HUES6 (cell line): Measurements from ENCODE around the gene SPG21.
"Not testable (repeated sequence)": the region's sequence is repeated elsewhere in the genome, so short reads cannot be mapped to it uniquely, and the experiment has no call there.

ENCODE experiments used
- H3K27ac ChIP-seq: 2 replicates; pipeline ENCODE4 v1.7.0; 2013; ENCODE audit warnings: low read depth, mild to moderate bottlenecking, low read length, inconsistent platforms
- H3K27me3 ChIP-seq: 2 replicates; pipeline ENCODE4 v1.6.1; 2013; ENCODE audit warnings: low read length; ENCODE audit not compliant: control insufficient read depth, insufficient read depth
- H3K36me3 ChIP-seq: 2 replicates; pipeline ENCODE4 v1.6.1; 2013; ENCODE audit warnings: low read length; ENCODE audit not compliant: control insufficient read depth, insufficient read depth
- H3K4me1 ChIP-seq: 2 replicates; pipeline ENCODE4 v1.6.1; 2013; ENCODE audit warnings: low read length; ENCODE audit not compliant: control insufficient read depth, insufficient read depth
- H3K4me3 ChIP-seq: 2 replicates; pipeline ENCODE4 v1.5.1; 2013; ENCODE audit warnings: low read depth, low read length
- H3K9ac ChIP-seq: one replicate; pipeline ENCODE4 v1.6.1; 2013; ENCODE audit warnings: mild to moderate bottlenecking, low read length
- H3K9me3 ChIP-seq: 2 replicates; pipeline ENCODE4 v1.6.1; 2013; ENCODE audit warnings: low read depth, low read length; ENCODE audit not compliant: control insufficient read depth, insufficient read depth

SPG21 gene

GRCh38 chr15:65027593-65027992 lies 37.9 kb upstream of the SPG21 start:
- Histone ChIP-seq H3K27ac (no peak overlapping the region), H3K27me3 (no peaks in the 10 kb centered on the region), H3K4me3 (0 out of 2 replicates have a peak overlapping the region, but pooled peaks have one; percentile 96), H3K9me3 (no peaks in the 10 kb centered on the region), H3K9ac (no peak overlapping the region), H3K36me3 (peaks cover 27% of the 10 kb centered on the region), H3K4me1 (peaks cover 8% of the 10 kb centered on the region; the same call in 1 of the 2 replicates)

- Histone ChIP-seq H3K4me1 (0 out of 2 replicates have a peak, but pooled peaks cover 8% of the 10 kb centered on the region), H3K36me3 (peaks cover 27% of the 10 kb centered on the region), H3K27ac (no peak overlapping the region), H3K9me3 (no peaks in the 10 kb centered on the region), H3K9ac (no peak overlapping the region), H3K4me3 (no peak overlapping the region), H3K27me3 (no peaks in the 10 kb centered on the region)
These were observed 37.0 kb upstream of the SPG21 start for GRCh38 chr15:65026756-65027155.

- Histone ChIP-seq H3K27ac (no peak overlapping the region), H3K9ac (no peak overlapping the region), H3K27me3 (no peaks in the 10 kb centered on the region), H3K4me1 (no peaks in the 10 kb centered on the region), H3K36me3 (peaks cover 68% of the 10 kb centered on the region), H3K9me3 (no peaks in the 10 kb centered on the region), H3K4me3 (no peak overlapping the region)
These were observed 31.8 kb upstream of the SPG21 start for GRCh38 chr15:65021488-65021887.

GRCh38 chr15:65020419-65020818 lies 30.7 kb upstream of the SPG21 start:
- no peak overlapping the region for H3K4me3 ChIP-seq
- no peaks in the 10 kb centered on the region for H3K27me3 ChIP-seq
- no peaks in the 10 kb centered on the region for H3K4me1 ChIP-seq
- no peak overlapping the region for H3K9ac ChIP-seq
- no peak overlapping the region for H3K27ac ChIP-seq
- no peaks in the 10 kb centered on the region for H3K9me3 ChIP-seq
- H3K36me3 ChIP-seq, result peaks cover 70% of the 10 kb centered on the region

- H3K36me3 ChIP-seq, result peaks cover 42% of the 10 kb centered on the region
- not testable (repeated sequence) for H3K9ac ChIP-seq, H3K9me3 ChIP-seq, H3K4me1 ChIP-seq, H3K27ac ChIP-seq, H3K27me3 ChIP-seq, H3K4me3 ChIP-seq
These were observed 21.5 kb upstream of the SPG21 start for GRCh38 chr15:65011198-65011597.

GRCh38 chr15:65008983-65009382 lies 19.3 kb upstream of the SPG21 start:
- H3K27me3 ChIP-seq, result no peaks in the 10 kb centered on the region
- H3K4me1 ChIP-seq, result no peaks in the 10 kb centered on the region
- no peak overlapping the region for H3K4me3 ChIP-seq
- no peak overlapping the region for H3K9ac ChIP-seq
- no peaks in the 10 kb centered on the region for H3K9me3 ChIP-seq
- no peak overlapping the region for H3K27ac ChIP-seq
- H3K36me3 ChIP-seq, result peaks cover 43% of the 10 kb centered on the region

GRCh38 chr15:65006876-65007275 lies 17.2 kb upstream of the SPG21 start:
- no peaks in the 10 kb centered on the region for H3K4me1 ChIP-seq
- H3K27me3 ChIP-seq, result no peaks in the 10 kb centered on the region
- no peaks in the 10 kb centered on the region for H3K9me3 ChIP-seq
- no peak overlapping the region for H3K4me3 ChIP-seq
- no peak overlapping the region for H3K9ac ChIP-seq
- H3K27ac ChIP-seq, result no peak overlapping the region
- H3K36me3 ChIP-seq, result peaks cover 34% of the 10 kb centered on the region

- Histone ChIP-seq H3K36me3 (peaks cover 24% of the 10 kb centered on the region), H3K4me3 (no peak overlapping the region), H3K9ac (no peak overlapping the region), H3K27ac (no peak overlapping the region), H3K9me3 (no peaks in the 10 kb centered on the region), H3K27me3 (no peaks in the 10 kb centered on the region), H3K4me1 (no peaks in the 10 kb centered on the region)
These were observed 15.3 kb upstream of the SPG21 start for GRCh38 chr15:65004993-65005392.

- Histone ChIP-seq H3K4me3 (no peak overlapping the region), H3K36me3 (peaks cover 5% of the 10 kb centered on the region), H3K27me3 (no peaks in the 10 kb centered on the region), H3K9ac (no peak overlapping the region), H3K9me3 (no peaks in the 10 kb centered on the region), H3K27ac (no peak overlapping the region), H3K4me1 (no peaks in the 10 kb centered on the region)
These were observed 8.1 kb upstream of the SPG21 start for GRCh38 chr15:64997745-64998375.

GRCh38 chr15:64997066-64997465 lies 7.4 kb upstream of the SPG21 start:
- Histone ChIP-seq H3K4me1 (no peaks in the 10 kb centered on the region), H3K4me3 (no peak overlapping the region), H3K36me3 (no peaks in the 10 kb centered on the region; the same call in 1 of the 2 replicates), H3K27me3 (no peaks in the 10 kb centered on the region), H3K9ac (no peak overlapping the region), H3K9me3 (no peaks in the 10 kb centered on the region), H3K27ac (no peak overlapping the region)

- Histone ChIP-seq H3K36me3 (no peaks in the 10 kb centered on the region), H3K4me1 (no peaks in the 10 kb centered on the region), H3K27me3 (no peaks in the 10 kb centered on the region), H3K27ac (no peak overlapping the region), H3K4me3 (no peak overlapping the region), H3K9me3 (no peaks in the 10 kb centered on the region), H3K9ac (no peak overlapping the region)
These were observed 3.6 kb upstream of the SPG21 start for GRCh38 chr15:64993290-64993689.
